Spleen (tissue), 11 donors: ENCODE data around the gene IRF2. TPM values are rescaled to one million over a fixed set of nuclear protein-coding genes. Genes with fewer than 3 reads are reported as not detected.

Experiments used
- DNase-seq: peaks from one replicate; pipeline ENCODE4 v3.0.0-alpha.2; 2020
- H3K27ac ChIP-seq, 8 donors: fragments of 200-600 bp; sonication (generic) in 7 of 8; 1 replicate in 4 of 8; 2 replicates in 4 of 8; pipeline versions ENCODE4 v1.5.0 to v1.8.0; 2016 to 2021; ENCODE audit warnings: inconsistent platforms in 4 of 8, mild to moderate bottlenecking in 4 of 8, moderate library complexity in 1 of 8
- H3K27me3 ChIP-seq, 7 donors: fragments of 200-600 bp; sonication (generic) in 6 of 7; replicated peaks in 1 of 7; 1 replicate in 4 of 7; 2 replicates in 3 of 7; pipeline versions ENCODE4 v1.5.0 to v1.8.0; 2016 to 2021; ENCODE audit warnings: inconsistent platforms in 3 of 7, mild to moderate bottlenecking in 1 of 7
- H3K36me3 ChIP-seq, 6 donors: fragments of 200-600 bp; sonication (generic) in 5 of 6; 1 replicate in 4 of 6; 2 replicates in 2 of 6; pipeline versions ENCODE4 v1.5.0 to v1.8.0; 2016 to 2021; ENCODE audit warnings: inconsistent platforms in 2 of 6
- H3K4me1 ChIP-seq, 6 donors: fragments of 200-600 bp; sonication (generic) in 5 of 6; 1 replicate in 3 of 6; 2 replicates in 3 of 6; pipeline versions ENCODE4 v1.5.0 to v1.8.0; 2016 to 2021; ENCODE audit warnings: inconsistent platforms in 3 of 6
- H3K4me3 ChIP-seq, 8 donors: fragments of 200-600 bp; sonication (generic) in 7 of 8; 1 replicate in 4 of 8; 2 replicates in 4 of 8; pipeline versions ENCODE4 v1.5.0 to v1.8.0; 2016 to 2021; ENCODE audit warnings: inconsistent platforms in 4 of 8, mild to moderate bottlenecking in 4 of 8, moderate library complexity in 2 of 8
- H3K9me3 ChIP-seq, 8 donors: fragments of 200-600 bp; sonication (generic) in 7 of 8; 1 replicate in 4 of 8; 2 replicates in 4 of 8; pipeline versions ENCODE4 v1.5.0 to v1.8.0; 2016 to 2021; ENCODE audit warnings: inconsistent platforms in 4 of 8
- POLR2A ChIP-seq, 3 donors: fragments of 450-650 bp; IDR thresholded peaks; one replicate each; pipeline ENCODE4 v1.5.1; 2017; ENCODE audit warnings: antibody characterized with exemption in 3 of 3, mild to moderate bottlenecking in 1 of 3
- POLR2AphosphoS5 ChIP-seq, 3 donors: sonication (generic); formaldehyde crosslinking; IDR thresholded peaks; one replicate each; pipeline ENCODE4 v1.5.1; 2017; ENCODE audit warnings: antibody characterized with exemption in 3 of 3
- WGBS, 5 donors: extraction: QIAGEN DNeasy Blood & Tissue Kit in 3 of 5; methylation state at CpG; one replicate each; pipeline versions ENCODE4 v1.1.5 to v1.1.7; 2013 to 2018; 5-methylcytosine and 5-hydroxymethylcytosine counted together
- intact Hi-C: fragments of 100-400 bp; cut with DNase I; formaldehyde crosslinking; loops from one replicate; pipeline ENCODE4 v1.15.0; 2023; ENCODE audit warnings: low total_unique reads
- polyA plus RNA-seq, 3 donors: library from polyadenylated mRNA; stranded (reverse); fragments of 200-250 nt; gene quantifications; one replicate each; pipeline ENCODE4 v1.2.1, GENCODE V29; 2013
- total RNA-seq, 7 donors: library from RNA; depleted of rRNA in 3 of 7; stranded (reverse); fragments of >200 nt in 3 of 7; fragmentation: NEBNext Ultra II Directional in 4 of 7; extraction: Animal tissue kit (Norgen Biotek cat#: 25700) in 4 of 7; gene quantifications; one replicate each; pipeline versions ENCODE4 v1.1.0 to v1.2.1, GENCODE V29; 2016 to 2021
- TF ChIP-seq, protein P1 (sequence below), 11 experiments: fragments of 200-600 bp in 7 of 11; fragments of 450-650 bp in 4 of 11; sonication (generic) in 4 of 11; IDR thresholded peaks in 8 of 11; conservative IDR thresholded peaks in 3 of 11; 1 replicate in 7 of 11; 2 replicates in 4 of 11; pipeline versions ENCODE4 v1.4.0 to v1.8.0; 2016 to 2021; ENCODE audit warnings: antibody characterized with exemption in 11 of 11, inconsistent platforms in 4 of 11, mild to moderate bottlenecking in 1 of 11
- donor health status: healthy with polysubstance abuse.
- donor health status: DM: no; HTN: no; CAD: no; lungs with moderate emphysema.
- donor health status: DM: no; HTN: no; CAD: no.
- donor health status: Bipolar disorder and iron deficiency.
- donor health status: healthy.
- donor health status: DM: no; HTN: no; CAD: no.
- donor health status: DM: yes; HTN: yes; CAD: no.

IRF2 gene
- total and polyA plus RNA-seq, 10 donors = 27.1 to 101 (median 87.2) TPM

DNA sequence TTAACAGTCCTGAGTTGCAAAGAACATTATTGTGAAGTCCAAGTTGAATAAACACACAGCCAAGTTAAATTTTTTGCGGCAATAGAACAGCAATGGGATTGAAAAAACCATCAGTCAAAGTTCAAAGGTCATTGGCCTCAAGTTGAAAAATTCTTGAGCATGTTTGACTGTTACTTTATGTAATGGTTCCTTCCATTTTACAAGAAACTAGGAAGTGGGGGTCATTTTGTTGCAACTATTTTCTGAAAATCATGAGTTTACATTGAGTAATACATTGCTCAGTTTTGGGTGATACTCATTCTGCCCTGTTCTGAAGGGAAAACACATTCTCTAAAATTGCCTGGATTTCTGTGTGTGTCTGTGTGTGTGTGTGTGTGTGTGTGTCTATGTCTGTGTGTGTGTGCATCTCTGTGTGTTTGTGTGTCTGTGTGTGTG is 5.2 kb upstream of the IRF2 start:
- H3K27ac ChIP-seq = peak overlapping the region in 6 of 8 donors; percentile 39 to 99 (median 80)
- intact Hi-C loops = loop anchor here (10.0 kb wide), 4 partner anchors 55 to 215 kb away; no protein-coding TSS in a partner anchor
- no peaks in the 10 kb centered on the region for H3K27me3 ChIP-seq
- DNase-seq = no peak
- H3K9me3 ChIP-seq = no peaks in the 10 kb centered on the region
- TF ChIP-seq, protein P1, sequence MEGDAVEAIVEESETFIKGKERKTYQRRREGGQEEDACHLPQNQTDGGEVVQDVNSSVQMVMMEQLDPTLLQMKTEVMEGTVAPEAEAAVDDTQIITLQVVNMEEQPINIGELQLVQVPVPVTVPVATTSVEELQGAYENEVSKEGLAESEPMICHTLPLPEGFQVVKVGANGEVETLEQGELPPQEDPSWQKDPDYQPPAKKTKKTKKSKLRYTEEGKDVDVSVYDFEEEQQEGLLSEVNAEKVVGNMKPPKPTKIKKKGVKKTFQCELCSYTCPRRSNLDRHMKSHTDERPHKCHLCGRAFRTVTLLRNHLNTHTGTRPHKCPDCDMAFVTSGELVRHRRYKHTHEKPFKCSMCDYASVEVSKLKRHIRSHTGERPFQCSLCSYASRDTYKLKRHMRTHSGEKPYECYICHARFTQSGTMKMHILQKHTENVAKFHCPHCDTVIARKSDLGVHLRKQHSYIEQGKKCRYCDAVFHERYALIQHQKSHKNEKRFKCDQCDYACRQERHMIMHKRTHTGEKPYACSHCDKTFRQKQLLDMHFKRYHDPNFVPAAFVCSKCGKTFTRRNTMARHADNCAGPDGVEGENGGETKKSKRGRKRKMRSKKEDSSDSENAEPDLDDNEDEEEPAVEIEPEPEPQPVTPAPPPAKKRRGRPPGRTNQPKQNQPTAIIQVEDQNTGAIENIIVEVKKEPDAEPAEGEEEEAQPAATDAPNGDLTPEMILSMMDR (IDR thresholded peaks at IDR 0.05 in 8 of 11, conservative IDR thresholded peaks at IDR 0.05 in 3 of 11) = no peak
- no peak for TF ChIP-seq POLR2AphosphoS5 (IDR thresholded peaks at IDR 0.05)
- no peak for TF ChIP-seq POLR2A (IDR thresholded peaks at IDR 0.05)
- H3K36me3 ChIP-seq = no peaks in the 10 kb centered on the region
- H3K4me3 ChIP-seq = no peak overlapping the region
- H3K4me1 ChIP-seq = peaks cover 26 to 74% (median 46%) of the 10 kb centered on the region in 6 donors
- 68 to 85% (median 81%) methylated on average over 1 of the region's 1 CpG for WGBS, 5 donors

DNA sequence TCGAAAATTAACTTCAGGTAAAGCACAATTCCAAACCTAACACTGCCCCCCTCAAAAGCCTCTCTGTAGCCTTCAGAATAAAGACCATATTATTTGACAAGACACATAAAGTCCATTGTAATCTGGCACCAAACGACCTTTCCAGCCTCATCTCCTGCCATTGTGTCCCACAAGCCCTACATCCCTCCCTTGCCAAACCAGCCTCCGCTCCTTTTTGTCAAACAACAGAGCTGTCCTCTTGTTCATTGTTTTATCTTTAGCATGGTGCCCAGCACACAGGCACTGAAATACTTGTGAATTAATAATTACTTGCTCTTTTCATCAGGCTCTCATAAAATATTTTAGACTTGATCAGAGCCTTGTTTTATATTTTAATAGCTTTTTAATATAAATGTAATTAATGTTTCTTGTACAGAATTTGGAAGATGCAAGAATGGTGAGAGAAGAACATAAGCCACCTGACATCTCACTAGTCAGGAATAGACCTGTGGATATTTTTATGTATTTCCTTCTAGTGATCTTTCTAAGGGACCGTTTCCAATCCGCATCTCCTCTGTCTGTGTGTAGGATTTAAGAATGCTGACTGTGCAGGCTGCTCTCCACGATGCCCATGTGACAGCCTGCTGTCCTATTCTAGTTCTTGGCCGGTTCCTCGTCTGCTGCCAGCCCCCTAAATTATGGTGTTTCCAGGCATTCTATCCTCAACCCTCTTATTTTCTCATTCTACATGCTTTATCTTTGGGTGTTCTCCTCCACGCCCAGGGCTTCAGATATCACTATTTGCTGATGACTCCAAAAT is 3.0 kb upstream of the IRF2 start:
- no peaks in the 10 kb centered on the region for H3K36me3 ChIP-seq
- WGBS, 5 donors = 59 to 78% (median 72%) methylated on average over 9 of the region's 9 CpGs
- peak overlapping the region in 4 of 8 donors; percentile 6 to 84 (median 77) for H3K4me3 ChIP-seq
- peak overlapping the region; percentile 96 to 100 (median 100) for H3K27ac ChIP-seq
- no peaks in the 10 kb centered on the region for H3K9me3 ChIP-seq
- no peaks in the 10 kb centered on the region for H3K27me3 ChIP-seq
- no peak for DNase-seq
- intact Hi-C loops = loop anchor here (10.0 kb wide), 4 partner anchors 57 to 213 kb away; no protein-coding TSS in a partner anchor
- TF ChIP-seq POLR2AphosphoS5 (IDR thresholded peaks at IDR 0.05) = no peak
- TF ChIP-seq, protein P1 (IDR thresholded peaks at IDR 0.05 in 8 of 11, conservative IDR thresholded peaks at IDR 0.05 in 3 of 11) = no peak
- no peak for TF ChIP-seq POLR2A (IDR thresholded peaks at IDR 0.05)
- peaks cover 26 to 71% (median 46%) of the 10 kb centered on the region in 6 donors for H3K4me1 ChIP-seq

DNA sequence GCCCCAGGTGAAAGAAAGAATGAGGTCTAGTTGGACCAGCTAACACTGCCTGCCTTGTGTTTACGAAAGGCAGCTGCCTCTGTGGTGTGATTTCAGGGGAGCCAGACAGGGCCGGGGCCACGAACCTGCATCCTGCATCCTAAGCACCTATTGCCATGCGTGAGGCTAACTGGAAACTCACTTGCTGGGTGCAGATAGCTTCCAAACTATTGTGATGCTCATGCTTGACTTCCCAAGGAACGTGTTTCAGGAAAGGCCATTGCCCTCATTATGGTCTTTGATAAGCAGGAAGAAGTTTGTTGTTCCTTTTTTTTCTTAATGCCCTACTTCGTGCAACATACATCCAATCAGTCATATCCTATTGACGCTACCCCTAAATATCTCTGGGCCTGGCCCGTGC is 2.3 kb upstream of the IRF2 start:
- TF ChIP-seq POLR2AphosphoS5 (IDR thresholded peaks at IDR 0.05) = peak in 2 of 3 donors; percentile 24 to 31
- TF ChIP-seq, protein P1 (IDR thresholded peaks at IDR 0.05 in 8 of 11, conservative IDR thresholded peaks at IDR 0.05 in 3 of 11) = no peak
- peak; percentile 77 for DNase-seq
- WGBS, 5 donors = 42 to 63% (median 53%) methylated on average over 8 of the region's 8 CpGs
- Histone ChIP-seq H3K27ac (peak overlapping the region; percentile 96 to 100 (median 100)), H3K27me3 (no peaks in the 10 kb centered on the region), H3K4me1 (peaks cover 31 to 73% (median 47%) of the 10 kb centered on the region in 6 donors), H3K9me3 (no peaks in the 10 kb centered on the region), H3K36me3 (no peaks in the 10 kb centered on the region), H3K4me3 (peak overlapping the region in 7 of 8 donors; percentile 6 to 84 (median 80))
- intact Hi-C loops = loop anchor here (10.0 kb wide), 4 partner anchors 58 to 212 kb away; no protein-coding TSS in a partner anchor

DNA sequence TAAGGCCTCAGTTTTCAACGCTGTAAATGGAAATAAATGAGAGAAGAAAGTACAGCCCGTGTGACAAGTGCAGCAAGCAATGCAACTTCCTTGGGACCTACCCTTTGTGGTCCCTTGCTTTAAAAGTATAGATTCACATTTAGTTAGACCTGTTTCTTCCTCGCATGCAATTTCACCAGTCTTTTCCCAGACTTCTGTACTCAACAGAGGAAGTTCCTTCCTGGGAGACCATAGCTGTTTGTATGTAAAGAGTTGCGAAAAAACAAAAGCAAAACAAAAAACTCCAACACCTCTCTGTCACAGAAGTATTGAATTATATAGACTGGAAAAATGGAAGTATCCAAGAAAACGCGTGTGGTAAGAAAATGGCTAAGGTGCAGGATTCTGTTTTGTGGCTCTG is 1.1 kb upstream of the IRF2 start:
- Histone ChIP-seq H3K27ac (peak overlapping the region; percentile 96 to 100 (median 100)), H3K4me1 (peaks cover 42 to 74% (median 57%) of the 10 kb centered on the region in 6 donors), H3K36me3 (no peaks in the 10 kb centered on the region), H3K9me3 (no peaks in the 10 kb centered on the region), H3K4me3 (peak overlapping the region; percentile 60 to 84 (median 80)), H3K27me3 (no peaks in the 10 kb centered on the region)
- no peak for TF ChIP-seq POLR2AphosphoS5 (IDR thresholded peaks at IDR 0.05)
- 32 to 51% (median 36%) methylated on average over 6 of the region's 6 CpGs for WGBS, 5 donors
- DNase-seq = no peak
- intact Hi-C loops = loop anchor here (10.0 kb wide), 4 partner anchors 59 to 211 kb away; no protein-coding TSS in a partner anchor
